MM.1S (cell line): ENCODE measurements around the gene PPP1R16B.

Source experiments
- DNase-seq: peaks from one replicate; pipeline ENCODE4 v3.0.0-alpha.2; 2015
- H2AFZ ChIP-seq: fragments of 300-600 bp; sonication (generic); 2 replicates; pipeline ENCODE4 v1.6.0; 2016; ENCODE audit warnings: antibody characterized with exemption, low read length
- H3F3A ChIP-seq: fragments of 300-600 bp; sonication (generic); 2 replicates; pipeline ENCODE4 v1.6.1; 2016; ENCODE audit warnings: mild to moderate bottlenecking, antibody characterized with exemption, low read length, moderate library complexity, mixed read lengths; ENCODE audit not compliant: insufficient read depth
- H3K27ac ChIP-seq: fragments of 300-600 bp; sonication (generic); 2 replicates; pipeline ENCODE4 v1.5.1; 2016; ENCODE audit warnings: mild to moderate bottlenecking, low read length
- H3K27me3 ChIP-seq: fragments of 300-600 bp; sonication (generic); replicated peaks from 2 replicates; pipeline ENCODE4 v1.6.0; 2016; ENCODE audit warnings: low read length; ENCODE audit not compliant: insufficient read depth
- H3K36me3 ChIP-seq: fragments of 300-600 bp; sonication (generic); replicated peaks from 2 replicates; pipeline ENCODE4 v1.6.1; 2016; ENCODE audit warnings: mild to moderate bottlenecking, low read length, mixed read lengths; ENCODE audit not compliant: insufficient read depth
- H3K4me1 ChIP-seq: fragments of 300-600 bp; sonication (generic); 2 replicates; pipeline ENCODE4 v1.6.1; 2016; ENCODE audit warnings: low read length, mixed read lengths
- H3K4me2 ChIP-seq: fragments of 300-600 bp; sonication (generic); 2 replicates; pipeline ENCODE4 v1.6.0; 2016; ENCODE audit warnings: low read depth, low read length
- H3K4me3 ChIP-seq: fragments of 300-600 bp; sonication (generic); 2 replicates; pipeline ENCODE4 v1.5.1; 2016; ENCODE audit warnings: low read length, mixed read lengths
- H3K79me2 ChIP-seq: fragments of 300-600 bp; sonication (generic); 2 replicates; pipeline ENCODE4 v1.6.1; 2016; ENCODE audit warnings: mixed run types, low read length, mixed read lengths
- H3K9ac ChIP-seq: fragments of 300-600 bp; sonication (generic); 2 replicates; pipeline ENCODE4 v1.6.1; 2016; ENCODE audit warnings: low read length, mixed read lengths
- H3K9me2 ChIP-seq: fragments of 300-600 bp; sonication (generic); replicated peaks from 2 replicates; pipeline ENCODE4 v1.6.1; 2016; ENCODE audit warnings: mild to moderate bottlenecking, low read length, mixed read lengths; ENCODE audit not compliant: insufficient read depth
- H3K9me3 ChIP-seq: fragments of 300-600 bp; sonication (generic); replicated peaks from 2 replicates; pipeline ENCODE4 v1.6.1; 2016; ENCODE audit warnings: mild to moderate bottlenecking, low read length, mixed read lengths; ENCODE audit not compliant: insufficient read depth
- H4K20me1 ChIP-seq: fragments of 300-600 bp; sonication (generic); 2 replicates; pipeline ENCODE4 v1.6.1; 2016; ENCODE audit warnings: mild to moderate bottlenecking, low read length, moderate library complexity, mixed read lengths; ENCODE audit not compliant: insufficient read depth
- CTCF ChIP-seq: fragments of 300-600 bp; sonication (generic); IDR thresholded peaks from 2 replicates; pipeline ENCODE4 v1.5.1; 2016; ENCODE audit warnings: antibody characterized with exemption, low read length, mixed read lengths
- EZH2 ChIP-seq: fragments of 300-600 bp; sonication (generic); optimal IDR thresholded peaks from 2 replicates; pipeline ENCODE3; 2017; ENCODE audit warnings: low read depth, mild to moderate bottlenecking, antibody characterized with exemption, low read length, mixed read lengths
- EZH2phosphoT487 ChIP-seq: fragments of 300-600 bp; sonication (generic); IDR thresholded peaks from 2 replicates; pipeline ENCODE4 v1.6.1; 2018; ENCODE audit warnings: antibody characterized with exemption, low read length

PPP1R16B gene

GRCh38 chr20:38931984-38932383, 126.5 kb downstream of the PPP1R16B start:
- no peak for TF ChIP-seq CTCF
- no peak for TF ChIP-seq EZH2
- TF ChIP-seq EZH2phosphoT487 = no peak
- no peaks in the 10 kb centered on the region for H3K9me2 ChIP-seq
- no peak overlapping the region for H3K9ac ChIP-seq
- H4K20me1 ChIP-seq = peaks cover 5% of the 10 kb centered on the region; the same call in 1 of the 2 replicates
- H3F3A ChIP-seq = peaks cover 7% of the 10 kb centered on the region; the same call in 1 of the 2 replicates
- H3K4me3 ChIP-seq = no peak overlapping the region
- peaks cover 100% of the 10 kb centered on the region for H3K79me2 ChIP-seq
- H3K36me3 ChIP-seq = no peaks in the 10 kb centered on the region; the same call in 1 of the 2 replicates
- H3K27ac ChIP-seq = no peak overlapping the region
- H3K27me3 ChIP-seq = no peaks in the 10 kb centered on the region
- no peaks in the 10 kb centered on the region for H3K9me3 ChIP-seq
- H3K4me2 ChIP-seq = no peak overlapping the region
- peaks cover 23% of the 10 kb centered on the region for H3K4me1 ChIP-seq
- no peak for DNase-seq
- H2AFZ ChIP-seq = no peak overlapping the region

- Histone ChIP-seq H3K9me3 (no peaks in the 10 kb centered on the region), H3K79me2 (peaks cover 100% of the 10 kb centered on the region), H3K9ac (no peak overlapping the region), H3K9me2 (no peaks in the 10 kb centered on the region), H3F3A (peaks cover 7% of the 10 kb centered on the region; the same call in 1 of the 2 replicates), H4K20me1 (peaks cover 5% of the 10 kb centered on the region; the same call in 1 of the 2 replicates), H3K4me3 (no peak overlapping the region), H3K27ac (no peak overlapping the region), H3K36me3 (no peaks in the 10 kb centered on the region; the same call in 1 of the 2 replicates), H2AFZ (no peak overlapping the region), H3K4me1 (peaks cover 23% of the 10 kb centered on the region), H3K4me2 (no peak overlapping the region), H3K27me3 (no peaks in the 10 kb centered on the region)
- no peak for DNase-seq
- TF ChIP-seq CTCF (no peak), EZH2 (no peak), EZH2phosphoT487 (no peak)
These were observed 127.1 kb downstream of the PPP1R16B start for GRCh38 chr20:38932457-38933120.

- H3K9me3 ChIP-seq = no peaks in the 10 kb centered on the region
- H3K79me2 ChIP-seq = peaks cover 100% of the 10 kb centered on the region
- no peaks in the 10 kb centered on the region for H3K27me3 ChIP-seq
- H3K27ac ChIP-seq = no peak overlapping the region
- 0 out of 2 replicates have a peak, but pooled peaks cover 2% of the 10 kb centered on the region for H3F3A ChIP-seq
- no peak overlapping the region for H3K4me2 ChIP-seq
- H4K20me1 ChIP-seq = peaks cover 5% of the 10 kb centered on the region; the same call in 1 of the 2 replicates
- H3K4me3 ChIP-seq = no peak overlapping the region
- H3K9me2 ChIP-seq = no peaks in the 10 kb centered on the region
- H3K36me3 ChIP-seq = no peaks in the 10 kb centered on the region; the same call in 1 of the 2 replicates
- TF ChIP-seq CTCF (no peak), EZH2phosphoT487 (no peak)
- peaks cover 7% of the 10 kb centered on the region for H3K4me1 ChIP-seq
- DNase-seq = no peak
- H3K9ac ChIP-seq = no peak overlapping the region
- no peak overlapping the region for H2AFZ ChIP-seq
These were observed 129.0 kb downstream of the PPP1R16B start for GRCh38 chr20:38934530-38934929.
